ENCODE measurements around the gene VPS33B. TPM values are rescaled to one million over a fixed set of nuclear protein-coding genes. Genes with fewer than 3 reads are reported as not detected.

VPS33B gene
- total RNA-seq, 4 donors from 2014 or later: 3.3 to 7.7 (median 4.3) TPM

GRCh38 chr15:91055548-91056331 lies 33.3 kb upstream of the VPS33B start:
- Histone ChIP-seq H3K4me1 (no peaks in the 10 kb centered on the region), H3K9me3 (no peaks in the 10 kb centered on the region), H3K27me3 (peaks cover 4 to 12% (median 8%) of the 10 kb centered on the region in 3 donors), H3K36me3 (no peaks in the 10 kb centered on the region), H3K4me3 (no peak overlapping the region), H3K27ac (no peak overlapping the region)
- peak; percentile 89 to 92 for ATAC-seq
- intact Hi-C loops (cut with DNase I; ENCODE audit: low total_unique reads): loop anchor here (1.0 kb wide), 2 partner anchors 169 to 216 kb away; no protein-coding TSS in a partner anchor
- in situ Hi-C loops (cut with MboI; ENCODE audit: low sequenced_read_pairs in 4 of 4): loop anchor here (5.0 kb wide), 3 partner anchors 167 to 217 kb away; no protein-coding TSS in a partner anchor
- peak; percentile 53 to 83 (median 72) for TF ChIP-seq CTCF (IDR thresholded peaks at IDR 0.05 in 4 of 5, conservative IDR thresholded peaks at IDR 0.05 in 1 of 5)
- no peak for TF ChIP-seq POLR2A (IDR thresholded peaks at IDR 0.05)
- peak; percentile 30 to 56 for DNase-seq

- in situ Hi-C loops (cut with MboI; ENCODE audit: low sequenced_read_pairs in 4 of 4) (loop anchor here (5.0 kb wide), 3 partner anchors 167 to 217 kb away; no protein-coding TSS in a partner anchor), intact Hi-C loops (cut with DNase I; ENCODE audit: low total_unique reads) (no loop called here)
- no peak for TF ChIP-seq CTCF (IDR thresholded peaks at IDR 0.05 in 4 of 5, conservative IDR thresholded peaks at IDR 0.05 in 1 of 5)
- TF ChIP-seq POLR2A (IDR thresholded peaks at IDR 0.05): no peak
- no peak for ATAC-seq
- H3K4me3 ChIP-seq: no peak overlapping the region
- peaks cover under 1 to 12% (median 8%) of the 10 kb centered on the region in 3 donors for H3K27me3 ChIP-seq
- no peaks in the 10 kb centered on the region for H3K9me3 ChIP-seq
- H3K36me3 ChIP-seq: no peaks in the 10 kb centered on the region
- H3K4me1 ChIP-seq: no peaks in the 10 kb centered on the region
- DNase-seq: no peak
- no peak overlapping the region for H3K27ac ChIP-seq
Measured at GRCh38 chr15:91054816-91055215, 32.4 kb upstream of the VPS33B start.

- H3K4me1 ChIP-seq: no peaks in the 10 kb centered on the region
- TF ChIP-seq CTCF (IDR thresholded peaks at IDR 0.05 in 4 of 5, conservative IDR thresholded peaks at IDR 0.05 in 1 of 5) (no peak), POLR2A (IDR thresholded peaks at IDR 0.05) (no peak)
- no peaks in the 10 kb centered on the region for H3K36me3 ChIP-seq
- intact Hi-C loops (cut with DNase I; ENCODE audit: low total_unique reads): no loop called here
- ATAC-seq: no peak
- no peak for DNase-seq
- no peaks in the 10 kb centered on the region for H3K27me3 ChIP-seq
- no peaks in the 10 kb centered on the region for H3K9me3 ChIP-seq
- H3K27ac ChIP-seq: no peak overlapping the region
- in situ Hi-C loops (cut with MboI; ENCODE audit: low sequenced_read_pairs in 4 of 4): no loop called here
- H3K4me3 ChIP-seq: no peak overlapping the region
Measured at GRCh38 chr15:91051248-91051647, 28.9 kb upstream of the VPS33B start.

GRCh38 chr15:91050128-91050455 lies 27.7 kb upstream of the VPS33B start:
- no peaks in the 10 kb centered on the region for H3K4me1 ChIP-seq
- TF ChIP-seq POLR2A (IDR thresholded peaks at IDR 0.05): no peak
- TF ChIP-seq CTCF (IDR thresholded peaks at IDR 0.05 in 4 of 5, conservative IDR thresholded peaks at IDR 0.05 in 1 of 5): no peak
- in situ Hi-C loops (cut with MboI; ENCODE audit: low sequenced_read_pairs in 4 of 4): no loop called here
- no peaks in the 10 kb centered on the region for H3K9me3 ChIP-seq
- no peak for ATAC-seq
- intact Hi-C loops (cut with DNase I; ENCODE audit: low total_unique reads): no loop called here
- H3K27me3 ChIP-seq: no peaks in the 10 kb centered on the region
- no peak overlapping the region for H3K4me3 ChIP-seq
- no peak overlapping the region for H3K27ac ChIP-seq
- DNase-seq: no peak
- H3K36me3 ChIP-seq: no peaks in the 10 kb centered on the region
